Measurements from ENCODE around the gene TRIM29.

The TRIM29 gene

GRCh38 chr11:120137187-120137610 lies 714 bp downstream of the TRIM29 start:
- no peak for DNase-seq

GRCh38 chr11:120136356-120136755 lies 1.6 kb downstream of the TRIM29 start:
- DNase-seq: no peak

DNA sequence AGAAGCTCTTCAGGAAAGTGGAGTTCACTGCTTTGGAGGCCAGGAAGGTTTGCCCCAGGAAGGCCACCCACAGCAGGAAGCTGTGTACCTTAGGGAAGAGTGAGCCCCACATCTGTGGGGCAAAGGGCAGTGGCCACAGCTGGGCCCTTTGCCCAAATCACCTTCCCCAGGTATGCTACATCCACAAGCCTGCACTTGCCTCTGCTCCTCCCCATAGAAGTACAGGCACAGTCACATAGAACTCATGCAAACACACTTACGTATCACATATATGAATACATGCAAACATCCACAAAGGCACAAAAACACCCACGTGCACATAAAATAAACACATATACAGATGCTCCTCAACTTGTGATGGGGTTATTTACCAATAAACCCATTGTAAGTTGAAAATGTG lies 2.1 kb downstream of the TRIM29 start:
- DNase-seq: no peak

GRCh38 chr11:120134931-120135228 lies 3.0 kb downstream of the TRIM29 start:
- DNase-seq: no peak

GRCh38 chr11:120134106-120134930 lies 3.6 kb downstream of the TRIM29 start:
- DNase-seq: no peak

DNA sequence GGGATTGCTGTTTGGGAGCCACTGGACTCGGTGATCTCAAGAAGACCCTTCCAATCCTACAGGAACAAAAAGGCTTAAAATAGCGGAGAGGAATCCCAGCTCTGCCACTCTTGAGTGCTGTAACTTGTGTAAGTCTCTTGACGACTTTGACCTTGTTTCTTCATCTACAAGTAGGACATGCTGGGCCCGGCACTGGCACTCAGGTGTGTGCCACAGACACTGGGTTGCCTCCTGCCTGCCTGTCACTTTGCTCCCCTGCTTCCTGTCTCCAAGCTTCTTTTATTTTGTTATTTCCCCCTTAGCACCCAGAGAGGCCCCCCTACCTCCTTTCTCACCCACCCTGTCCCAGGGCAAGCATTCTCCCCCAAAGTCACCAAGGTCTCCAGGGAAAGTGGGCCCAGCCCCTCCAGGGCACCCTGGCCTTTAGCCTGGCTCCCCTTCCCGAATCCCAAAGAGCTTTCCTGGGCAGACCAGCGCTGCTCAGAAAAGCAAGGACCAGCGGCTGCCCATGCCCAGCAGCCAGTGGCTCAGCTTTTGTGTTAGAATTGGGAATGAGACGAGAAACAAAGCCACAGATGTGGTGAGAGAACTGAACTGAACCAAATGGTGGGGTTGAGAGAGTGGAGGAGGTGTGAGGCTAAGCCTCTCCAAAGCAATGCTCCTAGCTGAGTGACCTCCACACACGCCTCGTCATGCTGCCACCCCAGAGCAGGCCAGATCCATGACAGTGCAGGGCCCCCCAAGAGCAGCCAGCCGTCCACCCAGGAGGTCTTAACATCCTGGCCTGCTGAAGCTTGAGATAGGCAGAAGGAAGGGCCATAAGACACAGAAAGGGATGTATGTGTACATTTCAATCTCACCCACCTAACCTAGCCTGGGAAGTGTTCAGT lies 4.5 kb downstream of the TRIM29 start:
- DNase-seq: no peak

GRCh38 chr11:120132645-120133185 lies 5.2 kb downstream of the TRIM29 start:
- DNase-seq: no peak

GRCh38 chr11:120131941-120132644 lies 5.8 kb downstream of the TRIM29 start:
- DNase-seq: no peak

- DNase-seq: no peak
These were observed 6.7 kb downstream of the TRIM29 start for GRCh38 chr11:120130991-120131760.

GRCh38 chr11:120130176-120130980 lies 7.5 kb downstream of the TRIM29 start:
- DNase-seq: no peak

DNA sequence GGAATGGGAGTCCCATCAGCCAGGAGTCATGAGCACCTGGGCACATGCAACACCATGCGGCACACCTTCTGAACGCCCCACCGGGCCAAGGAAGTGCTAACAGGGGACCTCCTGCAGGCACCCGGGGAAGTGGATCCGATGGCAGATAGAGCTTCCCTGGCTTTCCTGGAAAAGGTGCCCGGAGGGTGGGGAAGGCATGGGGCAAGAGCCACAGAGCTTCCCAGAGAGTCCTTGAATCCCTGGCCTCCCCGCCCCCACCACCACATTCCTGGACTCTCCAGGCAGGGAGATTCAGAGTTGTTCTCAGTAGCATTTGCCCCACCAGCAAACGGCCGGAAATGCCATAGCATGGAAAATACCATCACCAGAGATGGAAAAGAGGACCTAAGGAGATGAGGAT lies 8.3 kb downstream of the TRIM29 start:
- no peak for DNase-seq

GRCh38 chr11:120128392-120129119 lies 9.4 kb downstream of the TRIM29 start:
- no peak for DNase-seq

- DNase-seq: no peak
These were observed 10.7 kb downstream of the TRIM29 start for GRCh38 chr11:120127236-120127635.

DNA sequence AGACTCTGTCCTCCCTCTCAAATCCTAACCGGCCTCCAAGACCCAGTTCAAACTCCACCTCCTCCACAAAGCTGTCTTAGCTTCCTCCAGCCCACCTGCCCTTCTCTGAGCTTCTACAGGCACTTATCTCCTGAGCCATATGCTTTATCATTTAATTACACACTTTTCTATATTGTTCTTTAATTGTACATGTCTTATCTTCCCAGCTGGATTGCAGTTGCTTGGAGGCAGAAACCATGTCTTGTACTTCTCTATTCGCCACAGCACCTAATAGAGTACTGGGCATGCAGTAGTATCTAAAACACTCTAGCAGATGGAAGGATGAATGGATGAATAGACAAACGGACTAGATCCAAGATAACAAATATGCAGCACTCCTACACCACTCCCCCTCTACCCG lies 11.3 kb downstream of the TRIM29 start:
- DNase-seq: no peak

- DNase-seq: no peak
These were observed 12.4 kb downstream of the TRIM29 start for GRCh38 chr11:120125509-120125908.

DNA sequence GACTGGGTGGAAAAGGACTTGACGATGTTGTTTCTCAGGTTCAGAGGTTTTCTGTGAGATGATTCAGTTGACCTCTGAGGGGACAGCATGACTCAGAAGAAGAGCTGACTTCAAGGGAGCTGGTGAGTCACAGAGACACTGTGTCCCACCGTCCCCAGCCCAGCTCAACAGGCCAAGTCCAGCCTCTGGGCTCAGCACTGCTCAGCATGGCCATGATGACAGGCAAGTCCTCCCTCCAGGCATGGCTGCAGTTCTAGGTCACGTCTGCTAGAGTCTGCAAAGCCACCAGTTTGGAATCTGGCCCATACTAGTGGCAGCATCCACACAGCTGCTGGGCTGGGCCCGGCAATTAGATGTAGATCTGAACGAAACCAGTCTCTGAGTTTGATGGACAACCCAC lies 12.9 kb downstream of the TRIM29 start:
- no peak for DNase-seq

DNA sequence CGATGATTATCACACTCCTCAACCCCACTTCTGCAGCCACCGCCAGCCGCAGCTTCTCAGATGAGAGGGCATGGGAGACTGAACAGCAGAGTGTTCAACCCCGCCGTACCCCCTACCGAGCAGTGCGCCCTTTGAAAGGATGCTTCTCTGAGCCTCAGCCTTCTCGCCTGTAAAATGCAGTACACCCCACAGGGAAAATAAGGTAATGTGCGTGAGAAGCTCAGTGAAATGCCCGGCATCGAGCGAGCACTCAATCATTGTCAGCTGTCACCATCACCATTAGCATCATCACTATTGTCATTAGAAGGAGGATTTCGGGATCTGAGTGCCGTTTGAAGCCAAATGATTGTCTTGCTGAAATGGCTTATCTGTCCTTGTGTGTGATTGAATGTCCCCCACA lies 13.6 kb downstream of the TRIM29 start:
- DNase-seq: no peak

DNA sequence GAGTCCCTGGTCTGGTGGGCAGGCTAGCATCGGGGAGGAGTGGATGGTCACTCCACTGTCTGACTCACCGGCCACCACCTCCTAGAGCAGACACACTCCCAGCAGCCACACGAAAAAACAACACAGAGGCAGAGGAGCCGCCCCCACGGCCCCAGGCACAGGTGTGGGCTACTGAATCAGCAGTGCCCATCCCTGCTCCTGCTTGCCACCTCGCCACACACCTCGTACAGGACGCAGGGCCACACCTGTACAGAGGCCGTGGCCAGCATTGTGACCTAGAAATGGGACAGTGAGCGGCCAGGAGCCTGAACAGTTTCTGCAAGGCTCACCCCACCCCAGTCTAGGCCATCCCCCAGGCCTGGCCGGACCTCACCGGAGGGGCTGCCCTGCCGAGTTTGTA lies 14.0 kb downstream of the TRIM29 start:
- DNase-seq: no peak

DNA sequence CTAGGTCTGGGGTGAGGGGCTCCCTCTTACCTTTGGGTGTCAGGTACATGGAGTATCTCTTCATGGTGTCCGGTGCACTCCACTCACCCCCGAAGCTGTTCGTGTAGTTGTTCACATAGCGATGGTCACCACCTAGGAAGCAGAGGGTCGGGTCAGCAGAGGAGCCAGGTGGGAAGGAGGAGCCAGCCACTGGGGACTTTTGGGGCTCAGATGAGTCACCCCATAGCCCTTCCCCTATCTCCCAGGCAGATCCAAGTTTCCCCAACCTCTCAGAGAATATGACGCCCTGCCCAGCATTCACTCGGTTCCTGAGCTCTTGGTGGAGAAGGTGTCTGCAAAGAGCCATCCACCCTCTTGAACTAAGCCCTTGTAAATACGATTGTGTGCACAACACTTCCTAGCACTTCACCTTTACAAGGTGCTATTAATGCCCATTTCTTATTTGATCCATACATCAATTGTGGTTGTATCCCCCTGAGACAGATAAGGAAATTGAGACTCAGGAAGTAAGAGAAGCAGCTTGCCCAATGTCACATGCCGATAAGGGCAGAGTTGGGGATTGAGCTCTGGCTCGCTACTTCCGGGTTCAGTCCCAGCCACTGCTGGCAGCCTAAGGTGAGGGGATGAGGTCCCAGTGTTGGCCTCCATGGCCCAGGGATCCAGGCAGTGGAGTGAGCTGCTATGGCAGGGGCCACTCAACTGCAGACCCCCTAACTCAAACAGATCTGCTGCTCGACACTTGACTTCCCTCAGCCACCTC lies 14.8 kb downstream of the TRIM29 start:
- DNase-seq: no peak

DNA sequence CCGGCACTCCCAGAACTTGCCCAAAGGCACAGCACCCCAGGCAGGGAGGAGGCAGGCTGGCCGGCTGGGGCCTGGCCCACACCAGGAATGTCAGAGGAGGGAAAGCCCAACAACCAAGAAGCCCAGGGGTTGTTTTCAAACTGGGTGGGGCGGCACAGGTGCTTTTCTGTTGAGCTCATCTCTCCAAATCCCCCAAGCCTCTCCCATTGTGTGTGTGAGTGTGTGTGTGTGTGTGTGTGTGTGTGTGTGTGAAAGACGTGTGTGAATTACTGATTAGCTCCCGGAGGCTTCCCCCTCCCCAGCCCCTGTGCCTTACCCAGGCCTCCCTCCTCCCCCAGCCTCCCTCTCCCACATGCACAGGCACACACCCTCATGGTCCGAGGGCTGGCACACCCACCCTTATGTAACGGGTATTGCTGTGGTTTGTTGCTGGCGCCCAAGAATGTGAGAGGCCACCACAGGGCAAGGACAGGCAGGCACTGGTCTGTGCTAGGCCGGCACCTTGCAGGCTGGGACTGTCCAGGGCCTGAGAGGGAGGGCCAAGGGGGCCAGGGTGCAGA lies 15.9 kb downstream of the TRIM29 start:
- DNase-seq: no peak
